GM19455 (cell line): ENCODE results near the gene ARHGAP31.
"Not testable (repeated sequence)": the region's sequence is repeated elsewhere in the genome, so short reads cannot be mapped to it uniquely, and the experiment has no call there.

ENCODE experiments used
- ATAC-seq: cut with Tn5 transposase; IDR thresholded peaks from one replicate; pipeline ENCODE4 v1.9.1; 2021; ENCODE audit not compliant: unreplicated experiment

ARHGAP31 gene

GRCh38 chr3:119293871-119294695, at the start of gene ARHGAP31:
TSS of gene ARHGAP31 (plus strand) at chr3:119294383. CDS start at chr3:119294905, 522 bp downstream.
- peak; percentile 70 for ATAC-seq

GRCh38 chr3:119245778-119246177, 48.4 kb upstream of the ARHGAP31 start:
- no peak for ATAC-seq

- no peak for ATAC-seq
Measured at GRCh38 chr3:119255214-119255613, 39.0 kb upstream of the ARHGAP31 start.

- ATAC-seq: no peak
Measured at GRCh38 chr3:119257111-119257510, 37.1 kb upstream of the ARHGAP31 start.

GRCh38 chr3:119257654-119258410, 36.4 kb upstream of the ARHGAP31 start:
- ATAC-seq: peak; percentile 75

GRCh38 chr3:119258915-119259314, 35.3 kb upstream of the ARHGAP31 start:
- ATAC-seq: peak; percentile 57

GRCh38 chr3:119259821-119260220, 34.4 kb upstream of the ARHGAP31 start:
- ATAC-seq: no peak

- ATAC-seq: no peak
Measured at GRCh38 chr3:119261055-119261454, 33.1 kb upstream of the ARHGAP31 start.

GRCh38 chr3:119270212-119270611, 24.0 kb upstream of the ARHGAP31 start:
- not testable (repeated sequence) for ATAC-seq

- no peak for ATAC-seq
Measured at GRCh38 chr3:119276680-119277079, 17.5 kb upstream of the ARHGAP31 start.

- no peak for ATAC-seq
Measured at GRCh38 chr3:119279101-119279554, 15.1 kb upstream of the ARHGAP31 start.

GRCh38 chr3:119279584-119280243, 14.5 kb upstream of the ARHGAP31 start:
- no peak for ATAC-seq

GRCh38 chr3:119288669-119289403, 5.3 kb upstream of the ARHGAP31 start:
- no peak for ATAC-seq

- no peak for ATAC-seq
Measured at GRCh38 chr3:119289404-119289770, 4.8 kb upstream of the ARHGAP31 start.

GRCh38 chr3:119290613-119291012, 3.6 kb upstream of the ARHGAP31 start:
- ATAC-seq: no peak

GRCh38 chr3:119291062-119291700, 3.0 kb upstream of the ARHGAP31 start:
- no peak for ATAC-seq

GRCh38 chr3:119292666-119293065, 1.5 kb upstream of the ARHGAP31 start:
- ATAC-seq: no peak

- no peak for ATAC-seq
Measured at GRCh38 chr3:119293105-119293870, 895 bp upstream of the ARHGAP31 start.
